HFFc6 (cell line): ENCODE measurements around the gene LENG1. TPM values are rescaled to one million over a fixed set of nuclear protein-coding genes. Genes with fewer than 3 reads are reported as not detected.
A peak's percentile ranks its signal among the peaks of the same experiment; 100 is the strongest.
"Not testable (repeated sequence)": the region's sequence is repeated elsewhere in the genome, so short reads cannot be mapped to it uniquely, and the experiment has no call there.

ENCODE experiments used
- DNase-seq: peaks from one replicate; pipeline ENCODE4 v3.0.0-alpha.2; 2018
- H3K27ac Mint-ChIP-seq: 2 replicates; pipeline ENCODE4 v1.8.0; 2020; ENCODE audit warnings: mild to moderate bottlenecking, mixed read lengths
- H3K27me3 Mint-ChIP-seq: 2 replicates; pipeline ENCODE4 v1.8.0; 2021; ENCODE audit warnings: mild to moderate bottlenecking, moderate library complexity, mixed read lengths; ENCODE audit not compliant: insufficient read depth
- H3K36me3 Mint-ChIP-seq: 2 replicates; pipeline ENCODE4 v1.8.0; 2021; ENCODE audit warnings: low read depth, mixed read lengths
- H3K4me1 Mint-ChIP-seq: 2 replicates; pipeline ENCODE4 v1.8.0; 2020; ENCODE audit warnings: low read depth, mixed read lengths
- H3K4me3 Mint-ChIP-seq: 2 replicates; pipeline ENCODE4 v1.8.0; 2020; ENCODE audit warnings: mild to moderate bottlenecking, moderate library complexity, mixed read lengths
- H3K9me3 Mint-ChIP-seq: 2 replicates; pipeline ENCODE4 v1.8.0; 2020; ENCODE audit warnings: mild to moderate bottlenecking, mixed read lengths
- CTCF ChIP-seq: fragments of 200-600 bp; sonication (generic); IDR thresholded peaks from 2 replicates; pipeline ENCODE4 v1.5.0; 2021; ENCODE audit warnings: antibody characterized with exemption, mild to moderate bottlenecking
- total RNA-seq, 6 experiments: library from RNA; stranded (reverse); fragmentation: NEBNext Ultra II Directional; extraction: Animal tissue kit (Norgen Biotek cat#: 25700); gene quantifications; 2 replicates in 1 of 6; 3 replicates in 5 of 6; pipeline ENCODE4 v1.2.3, GENCODE V29; 2021

Gene LENG1
- total RNA-seq, 6 experiments from 2014 or later, result 3.7 to 7.6 (median 6.2) TPM

- Mint-ChIP-seq H3K4me3 (peak overlapping the region; percentile 96), H3K4me1 (peaks cover 48% of the 10 kb centered on the region), H3K9me3 (peaks cover 4% of the 10 kb centered on the region; the same call in 1 of the 2 replicates), H3K36me3 (peaks cover 44% of the 10 kb centered on the region), H3K27ac (peak overlapping the region; percentile 97), H3K27me3 (peaks cover 7% of the 10 kb centered on the region)
- no peak for TF ChIP-seq CTCF
- DNase-seq, result no peak
Measured at GRCh38 chr19:54201172-54201701, 41.7 kb upstream of the LENG1 start.

- peaks cover 7% of the 10 kb centered on the region for H3K27me3 Mint-ChIP-seq
- peaks cover 4% of the 10 kb centered on the region; the same call in 1 of the 2 replicates for H3K9me3 Mint-ChIP-seq
- peaks cover 35% of the 10 kb centered on the region for H3K4me1 Mint-ChIP-seq
- no peak for TF ChIP-seq CTCF
- H3K4me3 Mint-ChIP-seq, result peak overlapping the region; percentile 73
- H3K36me3 Mint-ChIP-seq, result peaks cover 43% of the 10 kb centered on the region
- peak overlapping the region; percentile 83 for H3K27ac Mint-ChIP-seq
- DNase-seq, result no peak
Measured at GRCh38 chr19:54199401-54199800, 39.9 kb upstream of the LENG1 start.

DNA sequence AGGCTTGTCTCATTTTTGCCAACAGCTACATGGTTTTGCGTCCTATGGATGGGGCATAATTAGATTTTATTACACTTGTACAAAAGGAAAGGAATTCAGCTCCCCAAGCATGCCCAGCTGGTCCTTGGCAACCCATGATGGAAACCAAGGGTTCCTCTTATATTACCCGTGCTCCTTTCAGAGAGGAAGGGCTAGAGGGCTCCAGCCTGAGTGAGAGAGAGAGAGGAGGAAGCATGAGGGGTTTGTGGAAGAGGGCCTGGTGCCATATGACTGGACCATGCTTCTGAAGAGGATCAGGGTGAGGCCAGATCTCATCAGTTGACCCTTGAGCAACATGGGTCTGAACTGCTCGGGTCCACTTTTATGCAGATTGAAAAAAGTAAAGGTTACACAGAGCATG, 37.6 kb upstream of the LENG1 start:
- Mint-ChIP-seq H3K27ac (no peak overlapping the region), H3K36me3 (peaks cover 23% of the 10 kb centered on the region), H3K4me3 (no peak overlapping the region)

GRCh38 chr19:54196536-54196935, 37.0 kb upstream of the LENG1 start:
- H3K4me3 Mint-ChIP-seq, result no peak overlapping the region
- no peak overlapping the region for H3K27ac Mint-ChIP-seq
- peaks cover 24% of the 10 kb centered on the region for H3K4me1 Mint-ChIP-seq
- DNase-seq, result no peak
- peaks cover 20% of the 10 kb centered on the region for H3K36me3 Mint-ChIP-seq
- H3K9me3 Mint-ChIP-seq, result peaks cover 4% of the 10 kb centered on the region; the same call in 1 of the 2 replicates
- no peak for TF ChIP-seq CTCF
- peaks cover 5% of the 10 kb centered on the region for H3K27me3 Mint-ChIP-seq

More for the DNA sequence above, 37.6 kb upstream of the LENG1 start:
- no peak for DNase-seq
- TF ChIP-seq CTCF, result no peak
- H3K27me3 Mint-ChIP-seq, result peaks cover 7% of the 10 kb centered on the region
- H3K4me1 Mint-ChIP-seq, result peaks cover 24% of the 10 kb centered on the region
- H3K9me3 Mint-ChIP-seq, result peaks cover 4% of the 10 kb centered on the region; the same call in 1 of the 2 replicates

- not testable (repeated sequence) for H3K27ac Mint-ChIP-seq, H3K4me3 Mint-ChIP-seq, H3K9me3 Mint-ChIP-seq
Measured at GRCh38 chr19:54194463-54194862, 34.9 kb upstream of the LENG1 start.

DNA sequence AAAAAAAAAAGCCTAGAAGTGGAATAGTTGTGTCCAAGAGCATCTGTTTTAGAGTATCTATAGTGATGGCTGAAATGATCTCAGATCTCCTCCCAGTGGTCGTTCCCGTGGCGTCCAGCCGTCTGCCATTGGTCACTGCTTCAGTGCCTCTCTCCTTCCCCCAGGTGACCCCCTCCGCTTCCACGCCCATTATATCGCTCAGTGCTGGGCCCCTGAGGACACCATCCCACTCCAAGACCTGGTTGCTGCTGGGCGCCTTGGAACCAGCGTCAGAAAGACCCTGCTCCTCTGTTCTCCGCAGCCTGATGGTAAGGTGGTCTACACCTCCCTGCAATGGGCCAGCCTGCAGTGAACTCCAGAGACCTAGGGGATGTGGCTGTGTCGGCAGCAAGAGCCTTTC, 33.5 kb upstream of the LENG1 start:
- H3K9me3 Mint-ChIP-seq, result no peaks in the 10 kb centered on the region
- H3K36me3 Mint-ChIP-seq, result peaks cover 18% of the 10 kb centered on the region; the same call in 1 of the 2 replicates
- peaks cover 4% of the 10 kb centered on the region for H3K27me3 Mint-ChIP-seq
- DNase-seq, result no peak
- H3K27ac Mint-ChIP-seq, result no peak overlapping the region
- H3K4me3 Mint-ChIP-seq, result no peak overlapping the region; the same call in 1 of the 2 replicates
- no peak for TF ChIP-seq CTCF
- H3K4me1 Mint-ChIP-seq, result peaks cover 21% of the 10 kb centered on the region

More at GRCh38 chr19:54194463-54194862, 34.9 kb upstream of the LENG1 start:
- H3K4me1 Mint-ChIP-seq, result peaks cover 22% of the 10 kb centered on the region
- not testable (repeated sequence) for DNase-seq, H3K27me3 Mint-ChIP-seq
- peaks cover 10% of the 10 kb centered on the region; the same call in 1 of the 2 replicates for H3K36me3 Mint-ChIP-seq
